ENCODE measurements around the gene RREB1. TPM values are rescaled to one million over a fixed set of nuclear protein-coding genes. Genes with fewer than 3 reads are reported as not detected.

The RREB1 gene
- total and polyA plus RNA-seq, 2 of the 4 experiments (the other 2 are of a cell fraction) = 8.4 to 14.5 TPM

DNA sequence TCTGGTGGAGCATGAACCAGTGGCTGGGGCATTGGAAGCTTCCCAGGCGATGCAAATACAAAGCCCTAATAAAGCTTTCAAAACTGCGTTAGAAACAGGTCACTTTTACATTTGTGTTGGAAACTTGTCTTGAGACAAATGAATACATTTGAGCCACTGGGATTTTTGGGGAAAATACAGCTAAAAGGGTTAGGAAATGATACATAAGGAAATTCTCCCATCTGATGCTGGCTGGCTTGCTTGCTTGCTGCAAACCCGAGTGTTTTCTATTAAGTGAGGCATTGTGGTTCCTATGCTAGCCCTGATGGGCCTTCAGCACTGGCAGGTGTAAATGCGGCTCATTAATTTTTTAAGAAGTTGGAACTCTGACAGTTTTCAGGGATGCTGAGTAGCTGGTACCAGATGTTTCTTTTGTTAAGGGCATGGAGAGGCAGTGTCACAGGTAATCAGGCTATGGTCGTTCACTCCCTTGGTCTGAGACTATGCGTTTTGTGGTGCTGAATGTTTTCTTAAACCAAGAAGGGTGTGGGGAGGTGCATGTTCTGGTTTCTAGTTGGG lies 35.2 kb downstream of the RREB1 start:
- no peak for TF ChIP-seq MXI1 (IDR thresholded peaks at IDR 0.05; ENCODE audit: borderline replicate concordance, low read depth, low read length)
- TF ChIP-seq SMC3 (IDR thresholded peaks at IDR 0.05; ENCODE audit: low read depth, low read length) = no peak
- TF ChIP-seq MAFK (IDR thresholded peaks at IDR 0.05; ENCODE audit: low read depth, low read length) = no peak
- TF ChIP-seq RFX5 (IDR thresholded peaks at IDR 0.05; ENCODE audit: low read depth, low read length) = no peak
- no peak for TF ChIP-seq RAD21 (IDR thresholded peaks at IDR 0.05; ENCODE audit: low read length)
- no peak for TF ChIP-seq FOS (IDR thresholded peaks at IDR 0.05; ENCODE audit: low read depth, low read length)
- no peak for TF ChIP-seq BHLHE40 (IDR thresholded peaks at IDR 0.05; ENCODE audit: low read depth, low read length)
- no peaks in the 10 kb centered on the region for H3K27me3 ChIP-seq (ENCODE audit: control insufficient read depth, insufficient read depth, low read length)
- no peaks in the 10 kb centered on the region for H3K9me3 ChIP-seq (ENCODE audit: control insufficient read depth, insufficient read depth, low read length)
- intact Hi-C loops (cut with micrococcal nuclease) (loop anchor here (10.0 kb wide), 1 partner anchor 418 kb away; no protein-coding TSS in a partner anchor), dilution Hi-C loops (cut with HindIII; ENCODE audit: low sequenced_read_pairs, unreplicated experiment) (no loop called here), in situ Hi-C loops (cut with MboI; ENCODE audit: low sequenced_read_pairs) (no loop called here)
- 92% methylated on average over 4 of the region's 6 CpGs; no CpG with 5 or more reads in 1 of the 2 experiments for WGBS, 2 experiments (ENCODE audit: extremely low coverage in 2 of 2, insufficient read length in 1 of 2)
- no peak overlapping the region for H3K27ac ChIP-seq (ENCODE audit: insufficient read depth, low read length)
- no peak overlapping the region for H4K8ac ChIP-seq (ENCODE audit: low read depth in 2 of 2, low read length in 2 of 2)
- BruUV-seq (replicated peaks) = no TSS peak
- no peak overlapping the region for H3K14ac ChIP-seq (replicated peaks; ENCODE audit: low read depth, low read length)
- H4K91ac ChIP-seq (ENCODE audit: insufficient read depth, low read depth, low read length) = no peak overlapping the region
- H3K9ac ChIP-seq (ENCODE audit: low read depth, low read length) = no peak overlapping the region
- no peak overlapping the region for H2BK15ac ChIP-seq (ENCODE audit: low read depth, low read length)
- CTCF ChIA-PET = no interaction called here
- POLR2A ChIA-PET (ENCODE audit: unreplicated experiment) = no interaction called here
- peaks cover 20% of the 10 kb centered on the region for H3K9me1 ChIP-seq (ENCODE audit: insufficient read depth, low read length)
- H2BK20ac ChIP-seq (ENCODE audit: low read depth, low read length) = no peak overlapping the region
- H3K4me1 ChIP-seq (ENCODE audit: control insufficient read depth, insufficient read depth, low read length) = peaks cover 36% of the 10 kb centered on the region
- ATAC-seq (ENCODE audit: low read depth) = no peak
- no peak overlapping the region for H3K18ac ChIP-seq (ENCODE audit: low read depth, low read length)
- H4K20me1 ChIP-seq (ENCODE audit: insufficient read depth, low read length) = peaks cover 6% of the 10 kb centered on the region
- no peak for DNase-seq
- H2BK120ac ChIP-seq (ENCODE audit: low read depth, low read length) = no peak overlapping the region
- H2AK9ac ChIP-seq (replicated peaks; ENCODE audit: low read depth, low read length, poor library complexity) = no peak overlapping the region
- no peak overlapping the region for H3K56ac ChIP-seq (ENCODE audit: extremely low read depth, insufficient read depth, low read length)
- no peak overlapping the region for H3K4me3 ChIP-seq (ENCODE audit: insufficient read depth, low read depth, low read length)
- H4K5ac ChIP-seq (ENCODE audit: low read depth, low read length) = no peak overlapping the region
- H2BK5ac ChIP-seq (ENCODE audit: low read depth, low read length, poor library complexity, severe bottlenecking) = no peak overlapping the region
- no peaks in the 10 kb centered on the region for H3K36me3 ChIP-seq (ENCODE audit: control insufficient read depth, insufficient read depth, low read length)
- H3K4ac ChIP-seq (ENCODE audit: low read depth, low read length) = no peak overlapping the region
- no peak overlapping the region for H2AFZ ChIP-seq (replicated peaks; ENCODE audit: low read length, poor library complexity)
- H3K23ac ChIP-seq (ENCODE audit: low read depth, low read length) = 0 out of 2 replicates have a peak overlapping the region, but pooled peaks have one; percentile 23
- no peak overlapping the region for H3K4me2 ChIP-seq (ENCODE audit: low read depth, low read length)
- H2AK5ac ChIP-seq (ENCODE audit: low read depth, low read length) = no peak overlapping the region
- peaks cover 24 to 74% of the 10 kb centered on the region in 2 experiments; a peak in 3 of 4 replicates for H3K79me1 ChIP-seq (ENCODE audit: low read depth in 1 of 2, low read length in 2 of 2)
